GM23338 (cell line): Measurements from ENCODE around the gene GBX1. TPM values are rescaled to one million over a fixed set of nuclear protein-coding genes. Genes with fewer than 3 reads are reported as not detected.
A peak's percentile ranks its signal among the peaks of the same experiment; 100 is the strongest.

ENCODE experiments used
- ATAC-seq: fragments of 200-7000 bp; cut with Tn5 transposase; 3 replicates; pipeline ENCODE4 v1.9.1; 2020
- DNase-seq: peaks from one replicate; pipeline ENCODE4 v3.0.0-alpha.2; 2015; ENCODE audit warnings: low spot score
- H2AFZ ChIP-seq: fragments of 200-600 bp; sonication (generic); 2 replicates; pipeline ENCODE4 v1.8.0; 2016; ENCODE audit warnings: antibody characterized with exemption, mild to moderate bottlenecking, moderate library complexity
- H3F3A ChIP-seq: fragments of 200-600 bp; sonication (generic); replicated peaks from 2 replicates; pipeline ENCODE4 v1.8.0; 2017; ENCODE audit warnings: antibody characterized with exemption, mixed run types, low read depth
- H3K27ac ChIP-seq: fragments of 200-600 bp; sonication (generic); 2 replicates; pipeline ENCODE4 v1.6.1; 2016; ENCODE audit warnings: low read depth
- H3K27me3 ChIP-seq: fragments of 200-600 bp; sonication (generic); 2 replicates; pipeline ENCODE4 v1.8.0; 2016; ENCODE audit warnings: mild to moderate bottlenecking, mixed run types, moderate library complexity; ENCODE audit not compliant: insufficient read depth
- H3K36me3 ChIP-seq: fragments of 200-600 bp; sonication (generic); 2 replicates; pipeline ENCODE4 v1.8.0; 2016; ENCODE audit warnings: mild to moderate bottlenecking; ENCODE audit not compliant: insufficient read depth
- H3K4me1 ChIP-seq: fragments of 200-600 bp; sonication (generic); 2 replicates; pipeline ENCODE4 v1.8.0; 2016; ENCODE audit warnings: mild to moderate bottlenecking, moderate library complexity; ENCODE audit not compliant: insufficient read depth
- H3K4me2 ChIP-seq: fragments of 200-600 bp; sonication (generic); 2 replicates; pipeline ENCODE4 v1.7.1; 2017; ENCODE audit warnings: mixed run types
- H3K4me3 ChIP-seq: fragments of 200-600 bp; sonication (generic); 2 replicates; pipeline ENCODE4 v1.6.1; 2016; ENCODE audit warnings: mixed run types
- H3K79me2 ChIP-seq: fragments of 200-600 bp; sonication (generic); replicated peaks from 2 replicates; pipeline ENCODE4 v1.8.0; 2017; ENCODE audit warnings: mild to moderate bottlenecking; ENCODE audit not compliant: insufficient read depth
- H3K9me2 ChIP-seq: fragments of 200-600 bp; sonication (generic); 2 replicates; pipeline ENCODE4 v1.8.0; 2017; ENCODE audit not compliant: insufficient read depth
- H4K20me1 ChIP-seq: fragments of 200-600 bp; sonication (generic); replicated peaks from 2 replicates; pipeline ENCODE4 v1.8.0; 2017; ENCODE audit warnings: mild to moderate bottlenecking; ENCODE audit not compliant: insufficient read depth
- H3K27ac Mint-ChIP-seq: 2 replicates; pipeline ENCODE4 v1.8.0; 2020; ENCODE audit warnings: inconsistent platforms, mild to moderate bottlenecking, moderate library complexity, mixed read lengths
- H3K27me3 Mint-ChIP-seq: 3 replicates; pipeline ENCODE4 v1.8.0; 2022; ENCODE audit warnings: low read depth, mild to moderate bottlenecking, moderate library complexity, mixed read lengths, inconsistent platforms; ENCODE audit not compliant: insufficient read depth, poor library complexity
- H3K36me3 Mint-ChIP-seq: 3 replicates; pipeline ENCODE4 v1.8.0; 2021; ENCODE audit warnings: low read depth, mild to moderate bottlenecking, inconsistent platforms, moderate library complexity, mixed read lengths
- H3K4me1 Mint-ChIP-seq: 3 replicates; pipeline ENCODE4 v1.8.0; 2020; ENCODE audit warnings: mild to moderate bottlenecking, inconsistent platforms, mixed read lengths
- H3K4me3 Mint-ChIP-seq: 3 replicates; pipeline ENCODE4 v1.8.0; 2021; ENCODE audit warnings: moderate library complexity, mild to moderate bottlenecking, inconsistent platforms, mixed read lengths
- H3K9me3 Mint-ChIP-seq: 3 replicates; pipeline ENCODE4 v1.8.0; 2020; ENCODE audit warnings: moderate library complexity, mild to moderate bottlenecking, inconsistent platforms, mixed read lengths
- CREB1 ChIP-seq: fragments of 250-450 bp; sonication (Bioruptor Pico); IDR thresholded peaks from 2 replicates; pipeline ENCODE4 v1.5.0; 2020; ENCODE audit warnings: low read depth, mild to moderate bottlenecking, moderate library complexity
- EZH2 ChIP-seq: fragments of 200-600 bp; sonication (generic); IDR thresholded peaks from one replicate; pipeline ENCODE4 v1.8.0; 2017; ENCODE audit warnings: antibody characterized with exemption, mild to moderate bottlenecking, low read depth; ENCODE audit not compliant: unreplicated experiment
- NANOG ChIP-seq: IDR thresholded peaks from 2 replicates; pipeline ENCODE4 v1.6.1; 2016; ENCODE audit warnings: antibody characterized with exemption, borderline replicate concordance
- POLR2AphosphoS5 ChIP-seq: IDR thresholded peaks from 2 replicates; pipeline ENCODE4 v1.6.1; 2016; ENCODE audit warnings: antibody characterized with exemption, low read depth
- REST ChIP-seq: IDR thresholded peaks from one replicate; pipeline ENCODE4 v1.6.1; 2018; ENCODE audit warnings: antibody characterized with exemption; ENCODE audit not compliant: unreplicated experiment
- STAT1 ChIP-seq: IDR thresholded peaks from one replicate; pipeline ENCODE4 v1.6.1; 2016; ENCODE audit warnings: antibody characterized with exemption; ENCODE audit not compliant: unreplicated experiment
- ZNF114 ChIP-seq: fragments of 250-450 bp; sonication (Bioruptor Pico); IDR thresholded peaks from 2 replicates; pipeline ENCODE4 v1.5.0; 2020; ENCODE audit warnings: mild to moderate bottlenecking, moderate library complexity
- ZNF331 ChIP-seq: fragments of 250-450 bp; sonication (Bioruptor Pico); IDR thresholded peaks from 2 replicates; pipeline ENCODE4 v1.5.0; 2020; ENCODE audit warnings: low read depth, mild to moderate bottlenecking, moderate library complexity
- polyA plus RNA-seq: library from polyadenylated mRNA; unstranded; fragments of >200 nt; fragmentation: Nextera tagmentation; extraction: Ambion mirVana; gene quantifications from 2 replicates; pipeline ENCODE4 v1.2.1, GENCODE V29; 2016
- total RNA-seq: library from RNA; depleted of rRNA; stranded (reverse); fragments of >200 nt; shearing (Covaris generic); gene quantifications from 2 replicates; pipeline ENCODE4 v1.2.3, GENCODE V29; 2014
- TF ChIP-seq, protein P1 (sequence below), 2 experiments: fragments of 200-600 bp in 1 of 2; sonication (generic) in 1 of 2; conservative IDR thresholded peaks; 2 replicates each; pipeline versions ENCODE4 v1.5.1 to v1.6.1; 2016 to 2017; ENCODE audit warnings: antibody characterized with exemption in 2 of 2, low read depth in 2 of 2, mild to moderate bottlenecking in 2 of 2, moderate library complexity in 1 of 2

The GBX1 gene
- total and polyA plus RNA-seq, 2 experiments from 2014 or later: 0.24 TPM; not detected in 1

DNA sequence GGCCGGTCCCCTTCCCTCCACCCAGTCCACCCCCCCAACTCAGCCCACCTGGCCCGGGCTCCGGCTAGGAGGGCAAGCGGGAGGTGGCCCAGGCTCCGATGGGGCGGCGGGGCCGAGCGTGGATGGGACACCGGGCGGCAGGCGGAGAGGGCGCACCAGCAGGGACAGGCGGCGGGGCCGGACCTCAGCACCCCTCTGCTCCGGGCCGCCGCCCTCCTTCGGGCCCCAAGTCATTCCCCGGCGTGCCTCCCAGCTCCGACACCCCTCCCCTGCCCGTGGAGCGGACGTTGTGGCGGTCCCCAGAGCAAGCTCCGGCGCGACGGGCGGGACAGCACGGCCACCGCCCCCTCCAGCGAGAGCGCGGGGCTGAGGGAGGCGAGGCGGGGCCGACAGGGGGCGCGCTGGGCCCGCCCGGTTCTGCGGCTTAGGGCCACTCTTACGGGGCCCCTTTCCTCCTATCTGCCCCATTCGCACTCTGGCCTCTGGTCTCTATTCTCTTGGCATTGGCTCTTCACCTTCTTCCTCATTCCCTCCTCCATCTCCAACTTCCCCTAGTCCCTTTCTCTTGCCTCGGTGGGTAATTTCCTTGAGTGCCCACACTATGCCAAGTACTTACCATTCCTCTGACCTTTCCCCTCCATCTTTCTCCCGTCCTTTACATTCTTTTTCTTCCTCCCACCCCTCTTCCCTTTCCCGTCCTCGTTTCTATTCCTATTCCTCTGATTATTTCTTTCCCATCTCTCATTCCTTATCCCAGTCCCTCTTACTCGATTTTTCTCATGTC is 701 bp upstream of the GBX1 start (continued):
- TF ChIP-seq ZNF114 (CRISPR knock-in tag): no peak
- no peak for TF ChIP-seq CREB1
- no peak for TF ChIP-seq ZNF331 (CRISPR knock-in tag)
- TF ChIP-seq STAT1: no peak
- no peak for TF ChIP-seq NANOG

DNA sequence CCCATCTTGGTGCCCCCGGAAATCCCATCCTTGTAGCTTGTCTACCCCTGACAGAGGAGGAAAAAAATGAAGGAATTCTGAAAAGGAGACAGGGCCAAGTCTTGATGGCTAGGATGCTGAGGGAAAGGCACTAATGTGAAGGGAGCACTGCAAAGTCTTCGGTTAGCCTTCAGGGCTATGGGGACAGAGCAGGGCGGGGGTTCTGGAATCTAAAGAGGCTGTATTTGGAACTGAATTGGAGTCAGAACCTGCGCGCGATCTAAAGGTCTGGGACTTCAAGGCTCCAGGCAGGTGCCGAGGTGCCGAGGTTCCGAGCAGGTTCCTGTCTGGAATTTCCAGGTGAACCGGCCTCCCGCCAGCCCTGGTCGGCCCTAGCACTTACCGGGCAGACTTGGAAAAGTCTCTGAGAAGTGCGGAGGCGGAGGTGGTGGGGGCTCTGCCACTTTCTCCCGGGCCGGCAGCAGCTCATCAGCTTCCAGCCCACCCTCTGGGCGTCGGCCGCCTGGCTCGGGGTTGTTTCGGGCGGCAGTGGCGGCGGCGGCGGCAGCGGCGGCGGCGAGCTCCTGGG is 781 bp downstream of the GBX1 start:
- peaks cover 13% of the 10 kb centered on the region; the same call in 1 of the 2 replicates for H3F3A ChIP-seq

GRCh38 chr7:151161757-151162156 is 5.7 kb downstream of the GBX1 start:
- Mint-ChIP-seq H3K9me3 (no peaks in the 10 kb centered on the region), H3K4me3 (no peak overlapping the region), H3K4me1 (peaks cover 7% of the 10 kb centered on the region; the same call in 2 of the 3 replicates), H3K27me3 (no peaks in the 10 kb centered on the region), H3K27ac (no peak overlapping the region), H3K36me3 (no peaks in the 10 kb centered on the region)
- no peak overlapping the region for H3K27ac ChIP-seq
- peaks cover 5% of the 10 kb centered on the region for H4K20me1 ChIP-seq
- no peak for ATAC-seq
- H3K4me2 ChIP-seq: no peak overlapping the region
- H3K79me2 ChIP-seq: no peaks in the 10 kb centered on the region
- H3F3A ChIP-seq: no peaks in the 10 kb centered on the region
- H2AFZ ChIP-seq: no peak overlapping the region
- H3K4me1 ChIP-seq: peaks cover 4% of the 10 kb centered on the region
- H3K4me3 ChIP-seq: no peak overlapping the region
- H3K9me2 ChIP-seq: no peaks in the 10 kb centered on the region
- H3K27me3 ChIP-seq: peaks cover 78% of the 10 kb centered on the region
- DNase-seq: no peak
- no peaks in the 10 kb centered on the region for H3K36me3 ChIP-seq
- TF ChIP-seq STAT1 (no peak), CREB1 (no peak), NANOG (no peak), POLR2AphosphoS5 (no peak), REST (no peak)
- TF ChIP-seq, protein P1, sequence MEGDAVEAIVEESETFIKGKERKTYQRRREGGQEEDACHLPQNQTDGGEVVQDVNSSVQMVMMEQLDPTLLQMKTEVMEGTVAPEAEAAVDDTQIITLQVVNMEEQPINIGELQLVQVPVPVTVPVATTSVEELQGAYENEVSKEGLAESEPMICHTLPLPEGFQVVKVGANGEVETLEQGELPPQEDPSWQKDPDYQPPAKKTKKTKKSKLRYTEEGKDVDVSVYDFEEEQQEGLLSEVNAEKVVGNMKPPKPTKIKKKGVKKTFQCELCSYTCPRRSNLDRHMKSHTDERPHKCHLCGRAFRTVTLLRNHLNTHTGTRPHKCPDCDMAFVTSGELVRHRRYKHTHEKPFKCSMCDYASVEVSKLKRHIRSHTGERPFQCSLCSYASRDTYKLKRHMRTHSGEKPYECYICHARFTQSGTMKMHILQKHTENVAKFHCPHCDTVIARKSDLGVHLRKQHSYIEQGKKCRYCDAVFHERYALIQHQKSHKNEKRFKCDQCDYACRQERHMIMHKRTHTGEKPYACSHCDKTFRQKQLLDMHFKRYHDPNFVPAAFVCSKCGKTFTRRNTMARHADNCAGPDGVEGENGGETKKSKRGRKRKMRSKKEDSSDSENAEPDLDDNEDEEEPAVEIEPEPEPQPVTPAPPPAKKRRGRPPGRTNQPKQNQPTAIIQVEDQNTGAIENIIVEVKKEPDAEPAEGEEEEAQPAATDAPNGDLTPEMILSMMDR (conservative IDR thresholded peaks at IDR 0.05; ENCODE audit: low read depth in 2 of 2): no peak

More for the DNA sequence above, 781 bp downstream of the GBX1 start:
- Histone ChIP-seq H3K4me3 (peak overlapping the region; percentile 65), H2AFZ (peak overlapping the region; percentile 88), H3K4me1 (peaks cover 10% of the 10 kb centered on the region), H3K36me3 (no peaks in the 10 kb centered on the region), H3K4me2 (peak overlapping the region; percentile 87), H3K27ac (no peak overlapping the region), H4K20me1 (peaks cover 11% of the 10 kb centered on the region), H3K79me2 (no peaks in the 10 kb centered on the region), H3K9me2 (no peaks in the 10 kb centered on the region), H3K27me3 (peaks cover 100% of the 10 kb centered on the region)
- no peaks in the 10 kb centered on the region; the same call in 2 of the 3 replicates for H3K36me3 Mint-ChIP-seq
- no peaks in the 10 kb centered on the region for H3K9me3 Mint-ChIP-seq
- DNase-seq (peak; percentile 57), ATAC-seq (peak; percentile 23)
- no peak overlapping the region for H3K27ac Mint-ChIP-seq
- H3K27me3 Mint-ChIP-seq: peaks cover 28% of the 10 kb centered on the region
- H3K4me3 Mint-ChIP-seq: peak overlapping the region; percentile 60
- peaks cover 11% of the 10 kb centered on the region for H3K4me1 Mint-ChIP-seq
- TF ChIP-seq ZNF114 (CRISPR knock-in tag): no peak
- TF ChIP-seq EZH2: peak; percentile 91
